Measurements from ENCODE around the gene ALDH1L2. TPM values are rescaled to one million over a fixed set of nuclear protein-coding genes. Genes with fewer than 3 reads are reported as not detected.

Gene ALDH1L2
- total RNA-seq, 1 donor from 2014 or later, result 9.7 TPM

- no peaks in the 10 kb centered on the region for H3K27me3 ChIP-seq (ENCODE audit: low read depth)
- no peak overlapping the region for H3K27ac ChIP-seq
- no peak for TF ChIP-seq CTCF (IDR thresholded peaks at IDR 0.05)
- intact Hi-C loops (cut with DNase I), result no loop called here
- DNase-seq (no peak), ATAC-seq (no peak)
- peaks cover under 1% of the 10 kb centered on the region for H3K36me3 ChIP-seq
- no peak overlapping the region for H3K4me3 ChIP-seq
- no peaks in the 10 kb centered on the region for H3K9me3 ChIP-seq
- H3K4me1 ChIP-seq, result peaks cover 6% of the 10 kb centered on the region
Measured at GRCh38 chr12:105072888-105073488, 11.3 kb downstream of the ALDH1L2 start.

GRCh38 chr12:105071981-105072380, 12.3 kb downstream of the ALDH1L2 start:
- DNase-seq, result no peak
- no peak overlapping the region for H3K27ac ChIP-seq
- H3K36me3 ChIP-seq, result peaks cover 3% of the 10 kb centered on the region
- intact Hi-C loops (cut with DNase I), result no loop called here
- H3K4me1 ChIP-seq, result peaks cover 6% of the 10 kb centered on the region
- no peaks in the 10 kb centered on the region for H3K27me3 ChIP-seq (ENCODE audit: low read depth)
- no peak for ATAC-seq
- no peaks in the 10 kb centered on the region for H3K9me3 ChIP-seq
- H3K4me3 ChIP-seq, result no peak overlapping the region
- no peak for TF ChIP-seq CTCF (IDR thresholded peaks at IDR 0.05)

GRCh38 chr12:105069936-105070702, 14.1 kb downstream of the ALDH1L2 start:
- no peaks in the 10 kb centered on the region for H3K27me3 ChIP-seq (ENCODE audit: low read depth)
- no peak for DNase-seq
- intact Hi-C loops (cut with DNase I), result no loop called here
- no peak for TF ChIP-seq CTCF (IDR thresholded peaks at IDR 0.05)
- H3K4me1 ChIP-seq, result no peaks in the 10 kb centered on the region
- H3K36me3 ChIP-seq, result peaks cover 9% of the 10 kb centered on the region
- H3K4me3 ChIP-seq, result no peak overlapping the region
- no peaks in the 10 kb centered on the region for H3K9me3 ChIP-seq
- no peak for ATAC-seq
- no peak overlapping the region for H3K27ac ChIP-seq

- Histone ChIP-seq H3K27me3 (ENCODE audit: low read depth) (no peaks in the 10 kb centered on the region), H3K4me3 (no peak overlapping the region), H3K4me1 (no peaks in the 10 kb centered on the region), H3K27ac (no peak overlapping the region), H3K36me3 (peaks cover 9% of the 10 kb centered on the region), H3K9me3 (no peaks in the 10 kb centered on the region)
- no peak for TF ChIP-seq CTCF (IDR thresholded peaks at IDR 0.05)
- ATAC-seq (no peak), DNase-seq (no peak)
- intact Hi-C loops (cut with DNase I), result no loop called here
Measured at GRCh38 chr12:105067511-105068031, 16.7 kb downstream of the ALDH1L2 start.

- no peaks in the 10 kb centered on the region for H3K9me3 ChIP-seq
- H3K27ac ChIP-seq, result no peak overlapping the region
- no peak for DNase-seq
- peaks cover 15% of the 10 kb centered on the region for H3K36me3 ChIP-seq
- no peak for TF ChIP-seq CTCF (IDR thresholded peaks at IDR 0.05)
- peak in 1 of 2 donors; percentile 26 for ATAC-seq
- intact Hi-C loops (cut with DNase I), result no loop called here
- H3K4me1 ChIP-seq, result no peaks in the 10 kb centered on the region
- no peak overlapping the region for H3K4me3 ChIP-seq
- no peaks in the 10 kb centered on the region for H3K27me3 ChIP-seq (ENCODE audit: low read depth)
Measured at GRCh38 chr12:105064564-105065178, 19.6 kb downstream of the ALDH1L2 start.
